K562 (cell line): ENCODE data around the gene DNPEP. TPM values are rescaled to one million over a fixed set of nuclear protein-coding genes. Genes with fewer than 3 reads are reported as not detected.
A peak's percentile ranks its signal among the peaks of the same experiment; 100 is the strongest.

ENCODE experiments used
- ATAC-seq: fragments of 200-7000 bp; cut with Tn5 transposase; 3 replicates; pipeline ENCODE4 v1.9.1; 2020; ENCODE audit warnings: moderate library complexity
- BruUV-seq: library from RNA; stranded (reverse); fragments of 400-500 nt; replicated peaks from 2 replicates; lab custom pipeline; 2021; lab: Mats Ljungman, UMichigan
- CTCF ChIA-PET: fragments of 300-600 bp; formaldehyde crosslinking; extraction: SDS; loops from one replicate; lab custom pipeline; 2021; ENCODE audit warnings: low intra/inter-chr PET ratio; lab: Yijun Ruan, JAX
- POLR2A ChIA-PET: fragments of 300-600, 350-650 bp; sonication (Branson Sonifier 250); formaldehyde crosslinking; extraction: SDS; loops from one replicate; lab custom pipeline; 2021; ENCODE audit warnings: antibody characterized with exemption, inconsistent platforms; lab: Yijun Ruan, JAX
- DNase-seq, 4 experiments: peaks; one replicate each; pipeline versions ENCODE4 v3.0.0 to v3.0.0-alpha.2; 2011 to 2018; ENCODE audit warnings: low spot score in 3 of 4, mixed read lengths in 3 of 4; ENCODE audit errors: extremely low read depth in 1 of 4
- FAIRE-seq: peaks from 2 replicates; lab custom pipeline; 2011; peaks lifted over from hg19 to GRCh38; lab: Jason Lieb, UNC
- H2AFZ ChIP-seq: 2 replicates; pipeline ENCODE4 v1.6.0; 2011; ENCODE audit warnings: low read depth, low read length, control low read depth, inconsistent platforms
- H3K27ac ChIP-seq: fragments of 200-600 bp; 3 replicates; pipeline ENCODE4 v1.8.0; 2011; ENCODE audit warnings: low read depth, mild to moderate bottlenecking, control low read depth, inconsistent platforms, low read length, moderate library complexity, mixed read lengths; ENCODE audit errors: extremely low read depth
- H3K27me3 ChIP-seq, 2 experiments: fragments of 300-600 bp in 1 of 2; 2 replicates in 1 of 2; 3 replicates in 1 of 2; pipeline versions ENCODE4 v1.6.0 to v1.8.0; 2011; ENCODE audit warnings: inconsistent platforms in 2 of 2, low read length in 2 of 2, mild to moderate bottlenecking in 1 of 2, mixed read lengths in 1 of 2, moderate library complexity in 1 of 2; ENCODE audit not compliant: control insufficient read depth in 2 of 2, insufficient read depth in 2 of 2
- H3K36me3 ChIP-seq: fragments of 300-600 bp; 3 replicates; pipeline ENCODE4 v1.8.0; 2011; ENCODE audit warnings: mild to moderate bottlenecking, low read length, inconsistent platforms; ENCODE audit not compliant: control insufficient read depth, insufficient read depth
- H3K4me1 ChIP-seq, 2 experiments: fragments of 200-600 bp in 1 of 2; replicated peaks in 1 of 2; 2 replicates in 1 of 2; 3 replicates in 1 of 2; pipeline versions ENCODE4 v1.5.1 to v1.8.0; 2011; ENCODE audit warnings: inconsistent platforms in 2 of 2, low read length in 2 of 2, mild to moderate bottlenecking in 1 of 2, mixed read lengths in 1 of 2, moderate library complexity in 1 of 2; ENCODE audit not compliant: control insufficient read depth in 2 of 2, insufficient read depth in 2 of 2
- H3K4me2 ChIP-seq: 2 replicates; pipeline ENCODE4 v1.6.1; 2011; ENCODE audit warnings: low read length, control low read depth, inconsistent platforms, mixed read lengths; ENCODE audit not compliant: insufficient read depth
- H3K4me3 ChIP-seq: fragments of 200-600 bp; sonication (generic), shearing (Covaris generic); 2 replicates; pipeline ENCODE4 v1.5.1; 2016; ENCODE audit warnings: control low read depth, inconsistent platforms
- H3K79me2 ChIP-seq: fragments of 200-600 bp; 3 replicates; pipeline ENCODE4 v1.8.0; 2011; ENCODE audit warnings: low read length, inconsistent platforms; ENCODE audit not compliant: control insufficient read depth, insufficient read depth
- H3K9ac ChIP-seq, 2 experiments: 2 replicates each; pipeline versions ENCODE4 v1.6.0 to v1.6.1; 2011; ENCODE audit warnings: low read depth in 2 of 2, low read length in 2 of 2, control low read depth in 1 of 2, inconsistent platforms in 1 of 2, mild to moderate bottlenecking in 1 of 2, mixed read lengths in 1 of 2; ENCODE audit not compliant: insufficient read depth in 1 of 2
- H3K9me1 ChIP-seq: one replicate; pipeline ENCODE4 v1.6.0; 2011; ENCODE audit warnings: inconsistent platforms, mild to moderate bottlenecking, low read length, moderate library complexity; ENCODE audit not compliant: control insufficient read depth, insufficient read depth
- H3K9me3 ChIP-seq: replicated peaks from 2 replicates; pipeline ENCODE4 v1.5.1; 2011; ENCODE audit warnings: low read depth, low read length, inconsistent platforms; ENCODE audit not compliant: control insufficient read depth, insufficient read depth
- H4K20me1 ChIP-seq: replicated peaks from 2 replicates; pipeline ENCODE4 v1.6.1; 2011; ENCODE audit warnings: low read length, inconsistent platforms, mixed read lengths; ENCODE audit not compliant: control insufficient read depth, insufficient read depth
- ATF1 ChIP-seq, 2 experiments: fragments of 450-650 bp in 1 of 2; IDR thresholded peaks; 2 replicates each; pipeline ENCODE4 v1.6.1; 2016; ENCODE audit warnings: missing compliant biosample characterization in 1 of 2, missing genetic modification characterization in 1 of 2
- BCL6 ChIP-seq: fragments of 250-450 bp; sonication (Bioruptor Pico); IDR thresholded peaks from 2 replicates; pipeline ENCODE4 v1.4.0; 2020
- CREBBP ChIP-seq: IDR thresholded peaks from one replicate; pipeline ENCODE4 v1.6.1; 2012; ENCODE audit warnings: low read depth, mild to moderate bottlenecking, control low read depth, inconsistent platforms, low read length
- CREM ChIP-seq: IDR thresholded peaks from 2 replicates; pipeline ENCODE4 v1.6.1; 2014; ENCODE audit warnings: antibody characterized with exemption, low read depth
- FOXM1 ChIP-seq, 2 experiments: fragments of 450-650 bp in 1 of 2; sonication (generic) in 1 of 2; formaldehyde crosslinking in 1 of 2; IDR thresholded peaks; 2 replicates each; pipeline versions ENCODE4 v1.6.1 to v1.9.0; 2017 to 2022; ENCODE audit warnings: low read depth in 2 of 2, mild to moderate bottlenecking in 2 of 2, missing genetic modification reagents in 1 of 2, moderate library complexity in 1 of 2
- MAFG ChIP-seq: fragments of 450-650 bp; conservative IDR thresholded peaks from 2 replicates; pipeline ENCODE4 v1.6.1; 2016; ENCODE audit warnings: missing genetic modification characterization, missing compliant biosample characterization
- MCM3 ChIP-seq: fragments of 450-650 bp; IDR thresholded peaks from 2 replicates; pipeline ENCODE4 v1.6.1; 2016
- MEF2D ChIP-seq: conservative IDR thresholded peaks from 2 replicates; pipeline ENCODE4 v1.6.1; 2016; ENCODE audit warnings: low read depth, missing genetic modification characterization, missing compliant biosample characterization
- MTA2 ChIP-seq: fragments of 450-650 bp; IDR thresholded peaks from 2 replicates; pipeline ENCODE4 v1.6.1; 2016; ENCODE audit warnings: low read depth
- NONO ChIP-seq, 2 experiments: fragments of 200-400 bp in 1 of 2; fragments of 450-650 bp in 1 of 2; formaldehyde crosslinking in 1 of 2; IDR thresholded peaks; 2 replicates each; pipeline ENCODE4 v1.6.1; 2017; ENCODE audit warnings: low read depth in 2 of 2, mild to moderate bottlenecking in 2 of 2, moderate library complexity in 2 of 2, low read length in 1 of 2
- PHB ChIP-seq: fragments of 250-450 bp; sonication (Bioruptor Pico); IDR thresholded peaks from 2 replicates; pipeline ENCODE4 v1.5.0; 2021
- PHTF2 ChIP-seq: fragments of 250-450 bp; sonication (Bioruptor Pico); IDR thresholded peaks from 2 replicates; pipeline ENCODE4 v1.5.0; 2021; ENCODE audit warnings: mild to moderate bottlenecking
- POLR2G ChIP-seq: fragments of 200-400 bp; formaldehyde crosslinking; IDR thresholded peaks from 2 replicates; pipeline ENCODE4 v1.6.1; 2017; ENCODE audit warnings: low read depth, mild to moderate bottlenecking, antibody characterized with exemption, low read length, moderate library complexity
- ZNF263 ChIP-seq: sonication (generic); formaldehyde crosslinking; IDR thresholded peaks from 2 replicates; pipeline ENCODE4 v1.8.0; 2022; ENCODE audit warnings: mild to moderate bottlenecking, missing genetic modification reagents, borderline replicate concordance
- ZNF512 ChIP-seq: IDR thresholded peaks from 2 replicates; pipeline ENCODE4 v1.6.1; 2016; ENCODE audit warnings: missing genetic modification characterization, missing compliant biosample characterization
- WGBS: fragments of 100-300 bp; shearing (Covaris generic); methylation state at CpG from one replicate; pipeline ENCODE4 v1.1.6; 2016; ENCODE audit warnings: low coverage, mixed read lengths; ENCODE audit not compliant: insufficient coverage; ENCODE audit errors: missing lambda C conversion rate; 5-methylcytosine and 5-hydroxymethylcytosine counted together
- in situ Hi-C: fragments of 300-500 bp; cut with MboI; formaldehyde crosslinking; loops from 4 replicates; pipeline ENCODE4 v1.15.0; 2018; ENCODE audit warnings: inconsistent platforms, mixed read lengths
- intact Hi-C: fragments of 100-400 bp; cut with micrococcal nuclease; formaldehyde crosslinking; loops from 2 replicates; pipeline ENCODE4 v1.14.2; 2022
- polyA plus RNA-seq, 8 experiments: library from polyadenylated mRNA; depleted of rRNA in 4 of 8; stranded (reverse) in 5 of 8; unstranded in 3 of 8; fragments of >200 nt; fragmentation: Nextera tagmentation in 2 of 8; fragmentation: Illumina TruSeq in 1 of 8; extraction: Ambion mirVana in 2 of 8; extraction: Trizol in 1 of 8; gene quantifications; 2 replicates each; pipeline versions ENCODE4 v1.2.1 to v1.2.3, GENCODE V29; 2011 to 2014; ENCODE audit warnings: inconsistent platforms in 1 of 8, missing spikeins in 1 of 8
- total RNA-seq, 7 experiments: library from RNA; depleted of rRNA in 6 of 7; stranded (reverse); fragments of >200 nt in 6 of 7; fragmentation: Illumina TruSeq in 2 of 7; extraction: Trizol in 2 of 7; gene quantifications; 2 replicates each; pipeline versions ENCODE4 v1.2.1 to v1.2.3, GENCODE V29; 2011 to 2021; ENCODE audit warnings: low replicate concordance in 1 of 7
- TF ChIP-seq, protein P1 (sequence below): fragments of 250-450 bp; sonication (Bioruptor Pico); IDR thresholded peaks from 2 replicates; pipeline ENCODE4 v1.4.0; 2020; ENCODE audit warnings: mild to moderate bottlenecking, moderate library complexity, borderline replicate concordance

DNPEP gene
- total and polyA plus RNA-seq, 9 of the 15 experiments (the other 6 are each of a cell fraction or from before 2014, with no cell fraction given) = 34.6 to 71.4 (median 45.5) TPM

DNA sequence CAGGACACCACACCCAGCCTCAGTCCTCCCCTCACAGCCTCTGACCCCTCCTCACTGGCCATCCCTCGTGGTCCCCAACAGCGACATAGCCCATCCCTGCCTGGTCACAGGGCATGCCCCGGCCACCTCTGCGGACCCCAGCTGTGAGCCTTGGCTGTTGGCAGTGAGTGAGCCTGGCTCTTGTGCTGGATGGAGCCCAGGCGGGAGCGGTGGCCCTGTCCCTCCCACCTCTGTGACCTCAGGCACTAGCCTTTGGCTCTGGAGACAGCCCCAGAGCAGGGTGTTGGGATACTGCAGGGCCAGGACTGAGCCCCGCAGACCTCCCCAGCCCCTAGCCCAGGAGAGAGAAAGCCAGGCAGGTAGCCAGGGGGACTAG is 38.3 kb upstream of the DNPEP start:
- 50% methylated on average over 1 of the region's 7 CpGs for WGBS

More for the DNA sequence above, 38.3 kb upstream of the DNPEP start:
- FAIRE-seq = no peak
- Histone ChIP-seq H3K36me3 (no peaks in the 10 kb centered on the region), H3K4me3 (no peak overlapping the region), H3K4me2 (no peak overlapping the region), H3K4me1 (peaks cover 9 to 14% of the 10 kb centered on the region in 2 experiments; a peak in 4 of 5 replicates), H4K20me1 (no peaks in the 10 kb centered on the region), H3K27ac (no peak overlapping the region), H2AFZ (no peak overlapping the region), H3K9me3 (no peaks in the 10 kb centered on the region), H3K79me2 (no peaks in the 10 kb centered on the region), H3K9me1 (no peaks in the 10 kb centered on the region)
- ChIA-PET CTCF (no interaction called here), POLR2A (interaction anchor here (0.6 kb wide), 1 partner anchor 62 kb away, joined by 5 read pairs; no protein-coding TSS in a partner anchor)
- BruUV-seq = TSS peak; percentile 60
- in situ Hi-C loops = no loop called here
- no peak for DNase-seq
- peak; percentile 23; the same call in 2 of the 3 replicates for ATAC-seq
- intact Hi-C loops = no loop called here
- TF ChIP-seq MEF2D (no peak), FOXM1 (IDR thresholded peaks at IDR 0.05; ENCODE audit: low read depth) (no peak), FOXM1 (CRISPR knock-in tag; IDR thresholded peaks at IDR 0.05; ENCODE audit: low read depth) (no peak), MAFG (no peak), ZNF263 (no peak), ZNF512 (tag) (no peak), BCL6 (CRISPR knock-in tag) (no peak), MTA2 (no peak), NONO (IDR thresholded peaks at IDR 0.05; ENCODE audit: low read depth in 2 of 2, low read length in 1 of 2) (no peak), CREM (no peak), ATF1 (CRISPR knock-in tag; IDR thresholded peaks at IDR 0.05) (no peak), ATF1 (tag; IDR thresholded peaks at IDR 0.05) (no peak), MCM3 (no peak), POLR2G (no peak), PHTF2 (no peak), CREBBP (no peak), PHB (CRISPR knock-in tag) (no peak)
- TF ChIP-seq, protein P1, sequence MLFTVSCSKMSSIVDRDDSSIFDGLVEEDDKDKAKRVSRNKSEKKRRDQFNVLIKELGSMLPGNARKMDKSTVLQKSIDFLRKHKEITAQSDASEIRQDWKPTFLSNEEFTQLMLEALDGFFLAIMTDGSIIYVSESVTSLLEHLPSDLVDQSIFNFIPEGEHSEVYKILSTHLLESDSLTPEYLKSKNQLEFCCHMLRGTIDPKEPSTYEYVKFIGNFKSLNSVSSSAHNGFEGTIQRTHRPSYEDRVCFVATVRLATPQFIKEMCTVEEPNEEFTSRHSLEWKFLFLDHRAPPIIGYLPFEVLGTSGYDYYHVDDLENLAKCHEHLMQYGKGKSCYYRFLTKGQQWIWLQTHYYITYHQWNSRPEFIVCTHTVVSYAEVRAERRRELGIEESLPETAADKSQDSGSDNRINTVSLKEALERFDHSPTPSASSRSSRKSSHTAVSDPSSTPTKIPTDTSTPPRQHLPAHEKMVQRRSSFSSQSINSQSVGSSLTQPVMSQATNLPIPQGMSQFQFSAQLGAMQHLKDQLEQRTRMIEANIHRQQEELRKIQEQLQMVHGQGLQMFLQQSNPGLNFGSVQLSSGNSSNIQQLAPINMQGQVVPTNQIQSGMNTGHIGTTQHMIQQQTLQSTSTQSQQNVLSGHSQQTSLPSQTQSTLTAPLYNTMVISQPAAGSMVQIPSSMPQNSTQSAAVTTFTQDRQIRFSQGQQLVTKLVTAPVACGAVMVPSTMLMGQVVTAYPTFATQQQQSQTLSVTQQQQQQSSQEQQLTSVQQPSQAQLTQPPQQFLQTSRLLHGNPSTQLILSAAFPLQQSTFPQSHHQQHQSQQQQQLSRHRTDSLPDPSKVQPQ = no peak
- TF ChIP-seq, all 486 proteins: peak for 0
- Histone ChIP-seq H3K9ac (peak overlapping the region in 1 of 2 experiments; percentile 71; a peak in 2 of 4 replicates), H3K27me3 (no peaks in the 10 kb centered on the region)
